Left ventricle myocardium inferior (tissue), 1 donor: ENCODE measurements around the gene LAG3. TPM values are rescaled to one million over a fixed set of nuclear protein-coding genes. Genes with fewer than 3 reads are reported as not detected.
A peak's percentile ranks its signal among the peaks of the same experiment; 100 is the strongest.

Source experiments
- DNase-seq: peaks from one replicate; pipeline ENCODE4 v3.0.0-alpha.2; 2020
- H3K27ac ChIP-seq: fragments of 200-600 bp; replicated peaks from 2 replicates; pipeline ENCODE4 v1.8.0; 2021
- H3K27me3 ChIP-seq: fragments of 200-600 bp; 2 replicates; pipeline ENCODE4 v1.8.0; 2021; ENCODE audit warnings: low read depth
- H3K36me3 ChIP-seq: fragments of 200-600 bp; 2 replicates; pipeline ENCODE4 v1.8.0; 2021
- H3K4me1 ChIP-seq: fragments of 200-600 bp; 2 replicates; pipeline ENCODE4 v1.8.0; 2021
- H3K4me3 ChIP-seq: fragments of 200-600 bp; 2 replicates; pipeline ENCODE4 v1.8.0; 2021; ENCODE audit warnings: mild to moderate bottlenecking, moderate library complexity
- H3K9me3 ChIP-seq: fragments of 200-600 bp; replicated peaks from 2 replicates; pipeline ENCODE4 v1.8.0; 2021
- intact Hi-C: fragments of 100-400 bp; cut with micrococcal nuclease; formaldehyde crosslinking; loops from one replicate; pipeline ENCODE4 v1.11.0; 2022
- long read RNA-seq: library from polyadenylated mRNA; unstranded; transcript quantifications from one replicate; pipeline ENCODE4 v2.0.0, GENCODE V29; 2021
- total RNA-seq: library from RNA; stranded (reverse); fragmentation: NEBNext Ultra II Directional; extraction: Animal tissue kit (Norgen Biotek cat#: 25700); gene quantifications from one replicate; pipeline ENCODE4 v1.2.1, GENCODE V29; 2021
- TF ChIP-seq, protein P1 (sequence below): fragments of 200-600 bp; IDR thresholded peaks from 2 replicates; pipeline ENCODE4 v1.8.0; 2021; ENCODE audit warnings: antibody characterized with exemption, mild to moderate bottlenecking, borderline replicate concordance
- donor health status: DM: no; HTN: yes; CAD: no; lungs with severe emphysema.

Gene LAG3
- not detected for total RNA-seq
- long read RNA-seq = 0 reads

DNA sequence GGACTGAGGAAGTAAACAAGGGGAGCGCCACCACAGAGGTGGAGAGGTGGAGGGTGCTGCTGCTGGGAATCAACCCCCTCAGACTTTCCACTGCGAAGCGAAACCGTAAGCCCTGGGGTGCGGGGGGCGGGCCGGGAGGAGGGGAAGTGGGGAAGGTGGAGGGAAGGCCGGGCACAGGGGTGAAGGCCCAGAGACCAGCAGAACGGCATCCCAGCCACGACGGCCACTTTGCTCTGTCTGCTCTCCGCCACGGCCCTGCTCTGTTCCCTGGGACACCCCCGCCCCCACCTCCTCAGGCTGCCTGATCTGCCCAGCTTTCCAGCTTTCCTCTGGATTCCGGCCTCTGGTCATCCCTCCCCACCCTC, at the start of gene LAG3:
Gene LAG3 (plus strand): TSS at position 190 of the 365 bp plus-strand sequence. CDS start 333 bp downstream, outside the sequence.
- peak within 1 kb of the TSS; percentile 45 for H3K4me3 ChIP-seq
- peaks cover 29% of the 10 kb centered on the region for H3K27me3 ChIP-seq
- TF ChIP-seq, protein P1, sequence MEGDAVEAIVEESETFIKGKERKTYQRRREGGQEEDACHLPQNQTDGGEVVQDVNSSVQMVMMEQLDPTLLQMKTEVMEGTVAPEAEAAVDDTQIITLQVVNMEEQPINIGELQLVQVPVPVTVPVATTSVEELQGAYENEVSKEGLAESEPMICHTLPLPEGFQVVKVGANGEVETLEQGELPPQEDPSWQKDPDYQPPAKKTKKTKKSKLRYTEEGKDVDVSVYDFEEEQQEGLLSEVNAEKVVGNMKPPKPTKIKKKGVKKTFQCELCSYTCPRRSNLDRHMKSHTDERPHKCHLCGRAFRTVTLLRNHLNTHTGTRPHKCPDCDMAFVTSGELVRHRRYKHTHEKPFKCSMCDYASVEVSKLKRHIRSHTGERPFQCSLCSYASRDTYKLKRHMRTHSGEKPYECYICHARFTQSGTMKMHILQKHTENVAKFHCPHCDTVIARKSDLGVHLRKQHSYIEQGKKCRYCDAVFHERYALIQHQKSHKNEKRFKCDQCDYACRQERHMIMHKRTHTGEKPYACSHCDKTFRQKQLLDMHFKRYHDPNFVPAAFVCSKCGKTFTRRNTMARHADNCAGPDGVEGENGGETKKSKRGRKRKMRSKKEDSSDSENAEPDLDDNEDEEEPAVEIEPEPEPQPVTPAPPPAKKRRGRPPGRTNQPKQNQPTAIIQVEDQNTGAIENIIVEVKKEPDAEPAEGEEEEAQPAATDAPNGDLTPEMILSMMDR = no peak
- H3K4me1 ChIP-seq = peaks cover 39% of the 10 kb centered on the region
- peak within 1 kb of the TSS; percentile 33 for H3K27ac ChIP-seq
- H3K9me3 ChIP-seq = no peaks in the 10 kb centered on the region
- DNase-seq = no peak
- intact Hi-C loops = no loop called here
- H3K36me3 ChIP-seq = peaks cover 13% of the 10 kb centered on the region

DNA sequence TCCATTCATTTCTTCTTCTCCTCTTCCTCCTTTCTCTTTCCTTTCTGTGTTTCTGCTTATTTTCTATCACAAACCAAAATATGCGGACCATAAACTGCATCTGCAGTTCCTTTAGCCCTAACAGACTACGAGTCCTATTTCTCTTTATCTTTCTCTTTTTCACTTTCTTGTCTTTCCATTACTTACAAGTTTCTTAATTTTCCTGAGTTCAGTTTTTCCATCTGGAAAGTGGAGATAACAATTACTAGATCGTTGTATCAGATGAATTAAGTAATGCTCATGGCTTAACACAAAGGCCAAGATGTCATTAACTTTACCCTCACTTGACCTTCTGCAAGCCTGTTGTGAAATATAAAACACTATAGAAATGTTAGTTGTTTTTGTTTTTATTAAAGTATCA, 49.5 kb upstream of the LAG3 start:
- Histone ChIP-seq H3K9me3 (no peaks in the 10 kb centered on the region), H3K36me3 (peaks cover 8% of the 10 kb centered on the region), H3K4me3 (no peak overlapping the region), H3K27ac (no peak overlapping the region), H3K4me1 (peaks cover 23% of the 10 kb centered on the region), H3K27me3 (no peaks in the 10 kb centered on the region)
- TF ChIP-seq, protein P1 = no peak
- intact Hi-C loops = no loop called here
- DNase-seq = no peak

DNA sequence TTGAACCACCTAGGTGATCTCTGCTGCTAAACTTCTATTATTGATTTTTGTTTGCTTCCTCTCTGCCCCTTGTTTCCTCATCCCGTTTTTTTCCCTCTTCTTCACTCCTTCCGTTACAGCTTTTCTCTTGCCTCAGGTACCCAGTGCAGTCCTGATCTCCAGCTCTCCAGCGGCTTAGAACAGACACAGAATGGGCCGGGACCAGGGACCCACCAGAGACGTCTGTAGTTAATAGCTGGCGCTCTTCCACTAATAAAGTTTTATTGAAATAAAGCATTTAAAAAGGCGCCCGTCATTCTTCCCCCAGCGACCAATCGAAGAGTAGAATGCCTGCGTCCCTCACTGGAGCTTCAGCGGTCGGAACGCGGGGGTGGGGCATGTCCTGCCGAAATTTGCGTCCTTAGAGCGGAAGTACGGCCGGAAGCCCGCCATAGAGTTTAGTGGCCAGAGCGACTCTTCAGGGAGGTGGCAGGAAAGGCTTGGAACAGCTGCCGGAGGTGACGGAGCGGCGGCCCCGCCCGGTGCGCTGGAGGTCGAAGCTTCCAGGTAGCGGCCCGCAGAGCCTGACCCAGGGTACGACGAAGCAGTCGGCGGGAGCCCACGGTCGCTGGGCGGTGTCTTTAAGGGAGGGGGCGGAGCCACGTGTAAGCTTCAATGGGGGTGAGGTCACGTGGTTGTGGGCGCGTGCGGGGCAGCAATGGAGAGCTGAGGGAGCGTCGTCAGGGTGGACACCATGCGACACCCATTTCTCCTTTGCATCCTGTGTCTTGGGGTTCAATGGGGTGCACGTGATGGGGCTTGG, 48.5 kb upstream of the LAG3 start, which contains the start of gene COPS7A:
Gene COPS7A (plus strand): TSS at position 440 of the 802 bp plus-strand sequence. CDS start 611 bp downstream, outside the sequence.
- H3K4me1 ChIP-seq = peaks cover 23% of the 10 kb centered on the region
- peaks cover 17% of the 10 kb centered on the region for H3K36me3 ChIP-seq
- H3K9me3 ChIP-seq = no peaks in the 10 kb centered on the region
- H3K27ac ChIP-seq = peak within 1 kb of the TSS; percentile 92
- TF ChIP-seq, protein P1 = no peak
- no peaks in the 10 kb centered on the region for H3K27me3 ChIP-seq
- DNase-seq = peak; percentile 99
- peak within 1 kb of the TSS; percentile 71 for H3K4me3 ChIP-seq
- intact Hi-C loops = no loop called here

DNA sequence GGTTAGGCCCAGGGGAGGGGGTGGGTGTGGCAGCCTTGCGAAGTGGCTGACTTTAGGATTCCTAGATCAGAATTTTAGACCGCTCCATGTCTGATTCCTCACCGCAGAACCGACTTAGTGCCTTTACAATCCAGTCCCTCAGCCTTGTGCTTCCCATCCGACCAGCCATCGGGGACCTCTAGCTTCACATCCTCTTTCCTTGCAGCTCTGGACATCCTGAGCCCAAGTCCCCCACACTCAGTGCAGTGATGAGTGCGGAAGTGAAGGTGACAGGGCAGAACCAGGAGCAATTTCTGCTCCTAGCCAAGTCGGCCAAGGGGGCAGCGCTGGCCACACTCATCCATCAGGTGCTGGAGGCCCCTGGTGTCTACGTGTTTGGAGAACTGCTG, 47.9 kb upstream of the LAG3 start:
- TF ChIP-seq, protein P1 = no peak
- H3K4me3 ChIP-seq = peak overlapping the region; percentile 71
- H3K9me3 ChIP-seq = no peaks in the 10 kb centered on the region
- H3K27me3 ChIP-seq = no peaks in the 10 kb centered on the region
- H3K36me3 ChIP-seq = peaks cover 23% of the 10 kb centered on the region
- intact Hi-C loops = no loop called here
- peak overlapping the region; percentile 92 for H3K27ac ChIP-seq
- DNase-seq = no peak
- H3K4me1 ChIP-seq = peaks cover 23% of the 10 kb centered on the region

DNA sequence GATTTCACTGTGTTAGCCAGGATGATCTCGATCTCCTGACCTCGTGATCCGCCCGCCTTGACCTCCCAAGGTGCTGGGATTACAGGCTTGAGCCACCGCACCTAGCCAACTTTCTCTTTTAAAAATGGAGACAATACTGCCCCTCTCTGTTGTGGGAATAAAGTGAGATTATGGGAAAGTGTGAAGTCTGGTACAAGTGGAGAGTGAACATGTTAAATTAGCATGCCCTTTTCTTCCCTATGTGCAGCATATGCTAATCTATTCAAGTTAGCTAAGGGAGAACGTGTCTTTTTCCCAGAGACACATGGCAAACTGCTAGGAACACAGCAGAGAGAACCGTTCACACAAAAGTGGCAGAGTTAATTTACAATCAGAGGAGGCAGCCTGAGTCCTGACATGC, 47.0 kb upstream of the LAG3 start:
- Histone ChIP-seq H3K9me3 (no peaks in the 10 kb centered on the region), H3K4me3 (no peak overlapping the region), H3K36me3 (peaks cover 33% of the 10 kb centered on the region), H3K4me1 (peaks cover 23% of the 10 kb centered on the region), H3K27ac (no peak overlapping the region), H3K27me3 (no peaks in the 10 kb centered on the region)
- DNase-seq = no peak
- TF ChIP-seq, protein P1 = no peak
- intact Hi-C loops = no loop called here
